GM19025 (cell line): ENCODE measurements around the gene VMAC.

Experiments
- ATAC-seq: cut with Tn5 transposase; IDR thresholded peaks from one replicate; pipeline ENCODE4 v1.9.1; 2021; ENCODE audit warnings: mild to moderate bottlenecking, low read depth, moderate library complexity; ENCODE audit not compliant: unreplicated experiment

The VMAC gene

DNA sequence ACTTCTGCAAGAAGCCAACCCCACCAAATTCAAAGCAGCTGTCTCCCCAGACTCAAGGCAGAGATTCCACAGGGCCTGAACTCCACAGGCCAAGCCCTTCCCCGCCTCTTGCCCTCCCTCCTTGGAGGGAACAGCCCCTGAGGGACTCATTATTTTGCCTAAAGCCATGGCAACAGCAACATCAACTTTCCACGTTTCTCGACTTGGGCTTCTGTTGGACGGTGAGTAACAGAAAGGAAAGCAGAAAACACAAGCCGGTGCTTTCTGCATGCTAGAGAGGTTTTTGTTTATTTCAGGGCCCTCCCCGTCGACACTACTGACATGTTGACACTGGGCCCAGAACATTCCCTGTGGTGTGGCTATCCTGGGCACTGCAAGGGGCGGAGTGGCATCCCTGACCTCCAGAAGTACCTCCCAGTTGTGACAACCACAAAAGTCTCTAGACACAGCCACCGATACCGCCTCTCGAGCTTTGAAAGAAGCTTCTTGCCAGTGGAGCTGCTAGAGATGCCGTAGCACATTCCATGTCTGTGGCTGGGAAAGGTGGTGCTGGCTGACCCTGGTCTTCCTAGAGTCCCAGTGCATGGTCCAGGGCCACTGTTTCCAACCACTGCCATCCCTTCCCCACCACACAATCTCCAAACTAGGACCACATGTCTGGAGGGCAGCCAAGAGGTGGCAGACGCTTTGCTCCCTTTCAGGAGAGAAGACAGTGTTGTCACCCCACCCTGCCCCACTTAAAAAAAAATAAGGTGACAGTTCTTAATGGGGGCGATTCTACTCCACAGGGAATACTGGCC is 22.2 kb downstream of the VMAC start:
- no peak for ATAC-seq

- no peak for ATAC-seq
These were observed 22.8 kb downstream of the VMAC start for GRCh38 chr19:5927441-5927821.

- no peak for ATAC-seq
These were observed 24.5 kb downstream of the VMAC start for GRCh38 chr19:5929179-5929578.

GRCh38 chr19:5929625-5930024 is 25.0 kb downstream of the VMAC start:
- no peak for ATAC-seq

- ATAC-seq = no peak
These were observed 26.6 kb downstream of the VMAC start for GRCh38 chr19:5931251-5931650.

DNA sequence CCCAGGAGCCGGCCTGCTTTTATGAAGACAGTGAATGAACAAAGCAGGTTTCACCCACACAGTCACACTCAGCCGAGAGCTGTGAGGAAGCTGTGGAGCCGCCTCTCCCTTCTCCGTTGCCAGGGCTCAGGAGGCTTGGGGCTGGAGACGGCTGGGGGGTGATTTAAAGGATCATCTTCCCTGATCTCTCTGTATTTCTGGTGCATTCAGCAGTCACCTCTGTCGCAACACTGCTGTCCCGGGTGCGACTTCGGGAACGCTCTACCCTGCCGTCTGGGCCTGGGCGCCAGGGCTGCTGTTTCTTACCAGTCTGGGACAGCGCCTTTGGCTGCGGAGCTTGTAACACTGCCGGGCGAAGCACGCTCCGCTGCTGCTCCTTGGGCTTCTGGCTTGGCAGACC is 27.5 kb downstream of the VMAC start:
- ATAC-seq = no peak

DNA sequence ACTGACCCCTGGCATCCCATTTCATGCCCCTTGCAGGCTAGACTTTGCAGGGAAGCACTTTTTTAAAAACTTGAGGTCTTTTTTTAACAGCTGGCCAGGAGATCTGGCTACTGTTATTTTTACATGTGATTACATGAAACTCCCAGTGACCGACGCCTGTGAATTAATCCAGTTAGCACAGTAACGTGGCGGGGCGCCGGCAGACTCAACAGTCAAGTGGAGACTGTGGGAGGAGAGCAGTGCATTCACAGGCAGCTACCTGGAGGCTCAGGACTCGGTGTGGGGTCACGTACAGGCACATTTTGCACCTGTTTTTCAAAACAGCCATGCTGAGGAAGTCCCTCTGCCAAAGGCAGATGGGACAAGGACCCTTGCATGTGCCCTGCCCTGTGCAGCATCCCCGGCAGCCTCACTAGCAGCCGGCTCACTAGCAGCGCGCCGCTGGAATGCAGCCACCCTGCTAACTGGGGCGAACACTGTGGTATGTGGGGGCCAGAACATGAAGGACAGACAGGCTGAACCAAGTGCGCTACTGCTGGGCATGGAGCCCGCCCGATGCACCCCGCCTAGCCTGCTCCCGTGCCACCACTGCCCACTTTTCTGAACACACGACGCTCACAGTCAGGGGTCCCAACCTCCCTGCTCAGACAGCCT is 28.1 kb downstream of the VMAC start:
- no peak for ATAC-seq

DNA sequence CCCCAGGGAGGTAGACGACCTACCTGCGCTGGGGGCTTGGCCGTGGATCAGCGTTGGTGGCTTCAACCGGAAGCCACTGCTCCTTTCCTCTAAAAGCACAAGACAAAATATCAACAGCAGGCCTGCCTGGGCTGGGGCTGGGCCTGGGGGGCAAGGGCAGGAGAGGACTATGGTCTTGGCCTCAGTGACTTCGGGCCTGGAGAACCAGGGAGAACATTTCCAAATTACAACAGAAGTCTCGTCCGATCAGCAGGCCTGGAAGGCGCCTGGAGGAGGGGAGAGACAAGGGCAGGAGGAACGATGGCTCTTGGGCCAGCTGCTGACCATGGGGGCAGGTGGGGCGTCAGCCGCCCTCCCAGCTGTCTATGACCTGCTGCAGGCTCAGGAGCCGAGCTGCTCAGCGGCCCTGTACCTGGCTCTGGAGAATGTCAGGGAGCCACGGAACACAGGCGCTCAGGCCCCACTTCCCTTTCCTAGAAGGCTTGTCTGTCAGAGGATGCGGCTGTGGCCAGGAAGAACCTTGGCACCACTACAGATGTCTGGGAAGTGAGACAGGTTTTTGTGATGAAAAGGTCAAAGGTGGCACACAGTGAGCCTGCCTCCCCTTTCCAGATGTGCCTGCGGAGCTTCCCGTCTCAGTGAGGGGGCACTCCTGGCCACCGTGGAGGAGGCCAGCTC is 28.9 kb downstream of the VMAC start:
- no peak for ATAC-seq

DNA sequence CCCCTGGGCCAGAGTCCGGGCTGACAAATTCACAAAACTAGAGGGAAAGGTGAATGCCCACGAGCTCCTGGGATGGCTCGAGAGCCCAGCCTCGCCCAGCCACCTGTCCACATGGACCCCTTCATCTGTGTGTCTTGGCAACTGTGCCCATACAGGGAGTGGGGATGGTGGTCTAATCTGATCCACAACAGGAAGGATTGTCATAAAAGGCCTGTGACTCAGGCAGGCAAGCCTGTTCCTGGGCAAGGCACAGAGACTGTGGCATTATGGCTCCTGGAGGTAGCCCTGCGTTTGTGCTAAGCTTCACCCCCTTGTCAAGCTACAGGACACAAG is 29.4 kb downstream of the VMAC start:
- ATAC-seq = no peak

GRCh38 chr19:5934774-5935472 is 30.3 kb downstream of the VMAC start:
- no peak for ATAC-seq

- no peak for ATAC-seq
These were observed 31.0 kb downstream of the VMAC start for GRCh38 chr19:5935473-5936291.

GRCh38 chr19:5936292-5936592 is 31.6 kb downstream of the VMAC start:
- ATAC-seq = no peak

DNA sequence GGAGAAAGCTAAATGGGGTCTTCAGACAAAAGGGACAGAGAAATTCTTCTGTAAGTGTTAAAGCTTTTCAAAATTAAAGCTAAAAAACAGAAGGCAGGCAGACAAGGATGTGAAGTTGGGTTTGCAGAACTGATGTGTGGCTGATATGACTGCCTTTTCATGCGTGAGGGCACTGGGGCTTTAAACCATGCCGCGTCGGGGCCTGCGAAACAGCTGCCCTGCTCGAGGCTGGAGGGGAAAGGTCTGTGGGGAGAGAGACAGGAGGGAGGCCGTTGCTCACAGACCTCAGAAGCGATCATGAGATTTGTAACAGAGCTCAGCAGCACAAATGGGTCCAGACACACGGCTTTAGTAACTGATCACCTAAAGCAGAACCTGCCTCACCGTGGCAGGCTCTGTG is 32.9 kb downstream of the VMAC start:
- no peak for ATAC-seq

DNA sequence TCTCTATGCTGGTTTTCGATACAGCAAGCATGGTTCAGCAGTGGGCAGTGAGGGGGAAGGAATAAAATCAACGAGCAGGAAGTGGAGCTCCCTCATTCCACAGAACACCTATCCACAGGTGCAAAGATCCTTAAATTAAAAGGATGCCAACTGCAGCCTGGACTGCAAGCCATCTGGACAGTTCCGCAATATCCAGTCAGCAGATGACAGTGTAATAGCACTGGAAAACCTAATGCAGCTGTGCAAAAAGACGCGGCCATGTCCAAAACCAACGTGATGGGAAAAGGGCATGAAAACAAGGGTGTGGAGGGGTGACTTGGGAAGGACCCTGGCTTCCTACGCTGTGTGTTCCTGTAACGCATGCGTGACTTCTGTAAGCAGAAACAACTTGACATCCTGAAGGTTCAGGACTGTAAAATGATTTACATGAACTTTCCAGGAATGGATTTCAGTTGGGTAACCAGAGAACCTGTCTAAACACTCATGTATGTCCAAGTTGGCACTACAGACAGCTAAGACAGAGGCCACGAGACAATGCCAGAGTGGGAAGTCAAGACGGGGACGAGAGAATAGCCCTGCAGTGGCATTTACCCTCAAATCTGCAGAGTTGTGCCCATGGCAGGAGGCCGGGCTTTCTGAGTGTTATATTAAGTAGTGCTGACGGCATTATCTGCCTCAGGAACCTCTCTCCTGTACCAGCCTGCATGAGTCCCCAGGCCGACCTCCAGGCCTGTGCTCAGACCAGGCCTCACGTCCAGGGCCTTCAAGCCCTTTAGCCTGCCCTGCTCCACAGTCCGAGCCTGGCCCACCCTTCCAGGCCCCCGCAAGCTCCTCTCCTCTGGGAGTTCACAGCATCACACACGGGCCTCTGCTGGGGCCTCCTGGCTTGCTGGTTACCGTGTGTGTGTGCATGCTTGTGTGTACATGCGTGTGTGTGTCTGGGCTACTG is 35.9 kb downstream of the VMAC start:
- ATAC-seq = no peak

GRCh38 chr19:5941673-5942072 is 37.0 kb downstream of the VMAC start:
- no peak for ATAC-seq

GRCh38 chr19:5943045-5943444 is 38.4 kb downstream of the VMAC start:
- no peak for ATAC-seq

DNA sequence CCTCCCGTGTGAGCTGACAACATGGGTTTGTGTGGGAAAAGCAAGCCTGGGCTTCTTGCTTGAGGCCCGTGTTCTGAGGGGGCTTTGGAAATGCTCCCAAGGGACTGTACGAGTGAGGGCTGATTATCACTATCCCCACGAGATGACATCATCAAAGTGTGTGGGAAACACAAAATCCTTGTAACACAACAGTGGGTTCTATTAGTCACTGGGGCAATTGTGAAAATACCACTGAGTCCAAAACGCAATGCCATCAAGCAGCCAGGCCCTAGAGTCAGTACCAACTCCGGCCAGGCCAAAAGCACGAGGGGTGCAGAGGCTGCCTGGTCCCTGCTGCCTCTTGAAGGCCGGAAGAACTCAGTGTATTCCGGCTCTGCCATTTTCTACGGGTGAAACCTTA is 39.0 kb downstream of the VMAC start:
- no peak for ATAC-seq

DNA sequence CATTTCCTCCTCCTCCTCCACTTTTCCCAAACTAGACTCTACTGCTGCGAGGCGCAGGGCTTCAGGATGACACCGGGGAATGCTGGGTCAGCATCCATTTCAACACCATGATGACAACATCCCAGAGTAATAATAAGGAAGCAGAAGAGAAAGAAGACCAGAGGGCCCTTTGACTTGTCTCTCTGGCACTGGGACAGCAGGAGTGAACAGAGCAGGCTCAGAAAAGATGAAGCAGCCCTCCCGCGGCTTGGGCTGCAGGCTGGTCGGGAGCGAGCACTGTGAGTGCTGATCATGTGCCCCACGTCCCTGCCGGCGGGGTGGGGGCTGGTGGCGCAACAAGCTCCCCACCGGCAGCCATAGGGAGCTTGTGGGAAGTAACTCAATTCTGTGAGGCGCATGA is 42.8 kb downstream of the VMAC start:
- no peak for ATAC-seq

DNA sequence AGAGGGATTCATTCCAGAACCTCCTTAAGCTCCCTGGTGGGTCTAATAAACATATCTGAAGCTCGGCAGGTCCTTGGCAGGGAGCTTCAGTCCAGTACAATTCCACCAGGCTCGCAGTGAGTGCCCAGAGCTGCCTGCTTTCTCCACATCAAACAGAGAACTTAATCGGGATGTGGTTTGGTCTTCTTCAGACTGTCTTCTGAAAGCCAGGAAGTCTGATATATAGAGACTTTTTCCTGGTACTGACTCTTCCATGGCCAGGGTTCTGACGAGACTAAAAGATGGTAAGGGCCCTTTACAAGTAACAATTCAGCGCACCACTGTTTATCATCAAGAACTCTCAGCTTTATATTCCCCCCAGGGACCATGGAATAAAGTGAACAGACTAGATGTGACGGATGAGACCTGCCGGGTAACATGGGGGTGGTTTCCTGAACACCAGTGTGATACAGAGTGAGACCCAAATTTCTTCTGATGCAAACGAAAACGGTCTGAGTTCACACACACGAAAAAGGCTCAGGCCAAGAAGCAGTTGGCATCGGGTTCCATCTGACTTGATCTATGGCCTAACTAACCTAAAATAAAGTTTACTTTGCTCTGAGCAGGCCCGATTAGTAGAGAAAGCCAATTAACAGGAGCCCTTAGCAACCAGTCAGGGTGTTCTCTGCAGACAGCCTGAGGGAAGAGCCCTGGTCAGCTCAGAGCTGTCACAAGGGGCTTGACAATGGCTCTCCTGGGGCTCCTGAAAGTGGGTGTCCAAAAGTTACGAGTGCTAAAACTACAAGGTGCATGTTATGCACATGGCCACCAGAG is 44.3 kb downstream of the VMAC start:
- ATAC-seq = no peak
